Neutrophil (primary cell): ENCODE results near the gene CAMTA1.

Experiments
- H3K27ac ChIP-seq: fragments of 200-600 bp; sonication (generic); 2 replicates; pipeline ENCODE4 v1.5.1; 2016; ENCODE audit warnings: mild to moderate bottlenecking, moderate library complexity
- H3K27me3 ChIP-seq: fragments of 200-600 bp; sonication (generic); 2 replicates; pipeline ENCODE4 v1.6.0; 2016; ENCODE audit warnings: mild to moderate bottlenecking
- H3K36me3 ChIP-seq: fragments of 200-600 bp; sonication (generic); 2 replicates; pipeline ENCODE4 v1.5.1; 2017
- H3K4me1 ChIP-seq, 2 experiments: fragments of 200-600 bp in 1 of 2; sonication (generic) in 1 of 2; 1 replicate in 1 of 2; 2 replicates in 1 of 2; pipeline versions ENCODE4 v1.5.1 to v1.6.1; 2013 to 2016; ENCODE audit warnings: low read depth in 1 of 2, low read length in 1 of 2, mild to moderate bottlenecking in 1 of 2, moderate library complexity in 1 of 2; ENCODE audit not compliant: control insufficient read depth in 1 of 2, insufficient read depth in 1 of 2
- H3K4me3 ChIP-seq, 2 experiments: fragments of 200-600 bp in 1 of 2; sonication (generic) in 1 of 2; 1 replicate in 1 of 2; 2 replicates in 1 of 2; pipeline ENCODE4 v1.5.1; 2013 to 2016; ENCODE audit warnings: low read depth in 1 of 2, low read length in 1 of 2, mild to moderate bottlenecking in 1 of 2, moderate library complexity in 1 of 2
- H3K9me3 ChIP-seq: fragments of 200-600 bp; sonication (generic); 2 replicates; pipeline ENCODE4 v1.5.1; 2016
- CTCF ChIP-seq: fragments of 200-600 bp; sonication (generic); IDR thresholded peaks from 2 replicates; pipeline ENCODE4 v1.5.1; 2016; ENCODE audit warnings: antibody characterized with exemption

Gene CAMTA1

GRCh38 chr1:7535016-7535415 is 749.8 kb downstream of the CAMTA1 start:
- Histone ChIP-seq H3K4me1 (no peaks in the 10 kb centered on the region), H3K36me3 (no peaks in the 10 kb centered on the region), H3K4me3 (no peak overlapping the region), H3K9me3 (no peaks in the 10 kb centered on the region), H3K27ac (no peak overlapping the region), H3K27me3 (peaks cover 27% of the 10 kb centered on the region)
- TF ChIP-seq CTCF = no peak

GRCh38 chr1:7535934-7536878 is 751.0 kb downstream of the CAMTA1 start:
- Histone ChIP-seq H3K27ac (no peak overlapping the region), H3K36me3 (no peaks in the 10 kb centered on the region), H3K9me3 (no peaks in the 10 kb centered on the region), H3K27me3 (peaks cover 27% of the 10 kb centered on the region), H3K4me1 (no peaks in the 10 kb centered on the region), H3K4me3 (no peak overlapping the region)
- no peak for TF ChIP-seq CTCF

- Histone ChIP-seq H3K27me3 (peaks cover 27% of the 10 kb centered on the region), H3K4me3 (no peak overlapping the region), H3K9me3 (no peaks in the 10 kb centered on the region), H3K27ac (no peak overlapping the region), H3K4me1 (no peaks in the 10 kb centered on the region), H3K36me3 (no peaks in the 10 kb centered on the region)
- no peak for TF ChIP-seq CTCF
Measured at GRCh38 chr1:7536891-7537591, 751.8 kb downstream of the CAMTA1 start.

GRCh38 chr1:7538033-7538432 is 752.8 kb downstream of the CAMTA1 start:
- Histone ChIP-seq H3K27me3 (peaks cover 27% of the 10 kb centered on the region), H3K4me3 (no peak overlapping the region), H3K27ac (no peak overlapping the region), H3K4me1 (no peaks in the 10 kb centered on the region), H3K36me3 (no peaks in the 10 kb centered on the region), H3K9me3 (no peaks in the 10 kb centered on the region)
- no peak for TF ChIP-seq CTCF

GRCh38 chr1:7538849-7539768 is 753.9 kb downstream of the CAMTA1 start:
- Histone ChIP-seq H3K4me1 (no peaks in the 10 kb centered on the region), H3K4me3 (no peak overlapping the region), H3K36me3 (no peaks in the 10 kb centered on the region), H3K9me3 (no peaks in the 10 kb centered on the region), H3K27ac (no peak overlapping the region), H3K27me3 (peaks cover 25% of the 10 kb centered on the region)
- TF ChIP-seq CTCF = no peak
